Skeletal muscle satellite cell (primary cell): Measurements from ENCODE around the gene CAMK1D.
"Not testable (repeated sequence)": the region's sequence is repeated elsewhere in the genome, so short reads cannot be mapped to it uniquely, and the experiment has no call there.

ENCODE experiments used
- H3K27me3 ChIP-seq: 2 replicates; pipeline ENCODE4 v1.7.0; 2013; ENCODE audit warnings: low read length; ENCODE audit not compliant: control insufficient read depth, insufficient read depth
- H3K36me3 ChIP-seq: 2 replicates; pipeline ENCODE4 v1.7.0; 2013; ENCODE audit warnings: mild to moderate bottlenecking, control low read depth, low read length; ENCODE audit not compliant: insufficient read depth
- H3K4me1 ChIP-seq: 2 replicates; pipeline ENCODE4 v1.7.0; 2013; ENCODE audit warnings: low read length; ENCODE audit not compliant: control insufficient read depth, insufficient read depth
- H3K4me2 ChIP-seq: 2 replicates; pipeline ENCODE4 v1.7.0; 2013; ENCODE audit warnings: mild to moderate bottlenecking, low read length
- H3K4me3 ChIP-seq: 2 replicates; pipeline ENCODE4 v1.7.0; 2013; ENCODE audit warnings: low read length
- H3K9ac ChIP-seq: 2 replicates; pipeline ENCODE4 v1.7.0; 2013; ENCODE audit warnings: mild to moderate bottlenecking, low read depth, low read length, moderate library complexity
- H3K9me3 ChIP-seq: replicated peaks from 2 replicates; pipeline ENCODE4 v1.7.0; 2013; ENCODE audit warnings: mild to moderate bottlenecking, control low read depth, low read length

Gene CAMK1D

GRCh38 chr10:12800302-12800701 is 451.0 kb downstream of the CAMK1D start:
- Histone ChIP-seq H3K9ac (no peak overlapping the region), H3K4me3 (no peak overlapping the region), H3K4me1 (no peaks in the 10 kb centered on the region), H3K27me3 (no peaks in the 10 kb centered on the region), H3K4me2 (no peak overlapping the region), H3K9me3 (no peaks in the 10 kb centered on the region), H3K36me3 (no peaks in the 10 kb centered on the region)

- Histone ChIP-seq H3K27me3 (no peaks in the 10 kb centered on the region), H3K9me3 (no peaks in the 10 kb centered on the region), H3K4me3 (no peak overlapping the region), H3K9ac (no peak overlapping the region), H3K36me3 (no peaks in the 10 kb centered on the region), H3K4me1 (no peaks in the 10 kb centered on the region), H3K4me2 (no peak overlapping the region)
These were observed 452.1 kb downstream of the CAMK1D start for GRCh38 chr10:12801214-12802087.

- no peaks in the 10 kb centered on the region for H3K36me3 ChIP-seq
- no peak overlapping the region for H3K4me2 ChIP-seq
- H3K4me1 ChIP-seq, result no peaks in the 10 kb centered on the region
- H3K27me3 ChIP-seq, result no peaks in the 10 kb centered on the region
- H3K4me3 ChIP-seq, result no peak overlapping the region
- no peaks in the 10 kb centered on the region for H3K9me3 ChIP-seq
- no peak overlapping the region for H3K9ac ChIP-seq
These were observed 454.4 kb downstream of the CAMK1D start for GRCh38 chr10:12803776-12804175.

GRCh38 chr10:12806228-12807095 is 457.1 kb downstream of the CAMK1D start:
- Histone ChIP-seq H3K9me3 (no peaks in the 10 kb centered on the region), H3K36me3 (no peaks in the 10 kb centered on the region), H3K4me1 (no peaks in the 10 kb centered on the region), H3K27me3 (no peaks in the 10 kb centered on the region), H3K4me2 (no peak overlapping the region), H3K4me3 (no peak overlapping the region), H3K9ac (no peak overlapping the region)

DNA sequence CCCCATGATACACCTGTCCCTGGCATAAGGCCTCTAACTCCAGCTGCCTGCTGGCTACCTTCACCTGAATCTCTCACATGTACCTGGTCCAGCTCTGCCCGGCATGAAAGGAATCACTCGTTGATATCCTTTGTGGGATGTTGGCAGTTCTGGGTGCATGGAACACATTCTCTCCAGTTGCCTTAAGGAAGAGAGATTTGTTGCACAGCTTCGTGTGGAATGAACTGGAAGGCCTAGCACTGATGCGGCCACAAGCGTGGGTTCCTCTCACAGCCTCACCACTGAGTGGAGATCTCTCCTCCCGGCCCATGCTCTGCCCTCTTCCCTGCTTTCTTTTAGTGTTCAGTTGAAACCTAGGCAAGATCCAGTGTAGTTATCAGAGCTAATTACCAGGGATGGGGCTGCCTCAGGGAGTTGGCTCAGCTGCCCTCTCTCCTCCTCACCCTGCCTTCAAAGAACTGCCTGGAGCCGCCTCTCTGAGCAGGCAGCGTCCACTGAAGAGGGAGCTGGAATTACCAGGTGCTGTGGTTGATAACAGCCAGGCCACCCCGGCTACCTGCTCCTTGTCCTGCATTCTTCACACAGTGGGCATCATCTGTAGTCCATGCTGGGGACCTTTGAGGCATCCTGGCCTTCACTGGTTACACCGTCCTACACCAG is 457.9 kb downstream of the CAMK1D start:
- Histone ChIP-seq H3K36me3 (no peaks in the 10 kb centered on the region), H3K27me3 (no peaks in the 10 kb centered on the region), H3K9ac (no peak overlapping the region)

DNA sequence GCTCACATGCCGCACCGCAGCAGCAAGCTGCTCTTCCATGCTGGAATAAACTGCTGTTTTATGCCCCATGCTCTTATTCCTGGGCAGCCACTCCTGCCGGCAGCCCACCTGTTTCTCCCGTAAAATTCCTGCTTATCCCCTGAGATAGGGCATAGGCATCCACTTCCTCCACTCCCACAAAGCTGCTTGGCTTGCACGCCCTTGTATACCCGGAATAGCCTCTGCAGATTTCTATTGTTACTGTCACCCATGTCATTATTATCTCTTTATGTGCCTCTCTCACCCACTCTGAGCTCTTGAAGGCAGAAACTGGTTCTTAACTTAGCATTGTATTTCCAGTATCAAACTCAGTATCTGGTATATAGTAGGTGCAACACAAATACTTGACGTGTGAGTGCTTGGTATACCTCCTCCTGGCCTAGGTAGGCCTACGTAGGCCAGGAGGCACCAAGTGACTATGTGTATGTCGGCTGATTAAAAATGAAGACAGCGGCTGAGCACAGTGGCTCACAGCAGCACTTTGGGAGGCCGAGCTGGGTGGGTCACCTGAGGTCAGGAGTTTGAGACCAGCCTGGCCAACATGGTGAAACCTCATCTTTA is 458.8 kb downstream of the CAMK1D start:
- Histone ChIP-seq H3K9me3 (no peaks in the 10 kb centered on the region), H3K27me3 (no peaks in the 10 kb centered on the region), H3K4me2 (no peak overlapping the region), H3K4me1 (no peaks in the 10 kb centered on the region), H3K36me3 (no peaks in the 10 kb centered on the region), H3K4me3 (no peak overlapping the region), H3K9ac (no peak overlapping the region)

More for the DNA sequence above, 457.9 kb downstream of the CAMK1D start:
- Histone ChIP-seq H3K4me1 (no peaks in the 10 kb centered on the region), H3K4me3 (no peak overlapping the region), H3K9me3 (no peaks in the 10 kb centered on the region), H3K4me2 (no peak overlapping the region)

GRCh38 chr10:12810046-12810445 is 460.7 kb downstream of the CAMK1D start:
- H3K4me2 ChIP-seq, H3K27me3 ChIP-seq, H3K4me3 ChIP-seq, H3K9ac ChIP-seq, H3K36me3 ChIP-seq, H3K4me1 ChIP-seq, H3K9me3 ChIP-seq: not testable (repeated sequence)

- Histone ChIP-seq H3K4me3 (no peak overlapping the region), H3K9ac (no peak overlapping the region), H3K27me3 (no peaks in the 10 kb centered on the region), H3K4me2 (no peak overlapping the region), H3K9me3 (no peaks in the 10 kb centered on the region), H3K4me1 (no peaks in the 10 kb centered on the region), H3K36me3 (no peaks in the 10 kb centered on the region)
These were observed 462.5 kb downstream of the CAMK1D start for GRCh38 chr10:12811826-12812225.

DNA sequence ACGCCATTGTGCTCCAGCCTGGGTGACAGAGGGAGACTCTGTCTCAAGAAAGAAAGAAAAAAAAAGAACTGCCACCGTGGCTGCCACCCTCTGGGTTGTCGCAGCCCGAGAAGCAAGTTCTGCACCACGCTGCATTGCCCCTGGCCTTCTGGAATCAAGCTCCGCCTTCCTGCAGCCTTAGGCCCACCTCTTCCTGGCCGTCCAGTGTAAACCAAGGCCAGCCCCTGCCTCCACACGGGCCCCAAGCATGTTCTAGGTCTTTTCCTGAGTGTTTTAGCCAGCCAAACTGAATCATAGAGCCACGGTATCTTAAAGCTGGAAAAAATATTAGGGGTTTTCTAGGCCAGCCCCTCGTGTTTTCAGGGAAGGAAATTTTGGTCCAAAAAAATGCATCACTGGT is 463.2 kb downstream of the CAMK1D start:
- Histone ChIP-seq H3K4me1 (no peaks in the 10 kb centered on the region), H3K36me3 (no peaks in the 10 kb centered on the region), H3K4me3 (no peak overlapping the region), H3K9ac (no peak overlapping the region), H3K27me3 (no peaks in the 10 kb centered on the region), H3K4me2 (no peak overlapping the region), H3K9me3 (no peaks in the 10 kb centered on the region)

DNA sequence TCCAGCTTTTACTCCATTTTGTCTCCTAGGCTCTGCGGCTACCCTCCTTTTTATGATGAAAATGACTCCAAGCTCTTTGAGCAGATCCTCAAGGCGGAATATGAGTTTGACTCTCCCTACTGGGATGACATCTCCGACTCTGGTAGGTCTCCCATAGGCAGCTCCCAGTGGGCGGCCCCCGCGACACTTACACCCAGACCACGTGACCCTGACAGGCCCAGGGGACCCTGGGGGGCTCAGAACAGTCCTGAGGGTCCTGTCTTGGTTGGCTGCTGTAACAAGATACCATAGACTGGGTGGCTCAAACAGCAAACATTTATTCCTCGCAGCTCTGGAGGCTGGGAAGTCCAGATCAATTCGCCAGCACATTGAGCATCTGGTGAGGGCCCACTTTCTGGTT is 464.8 kb downstream of the CAMK1D start:
- H3K9me3 ChIP-seq, result no peaks in the 10 kb centered on the region
- no peaks in the 10 kb centered on the region for H3K36me3 ChIP-seq
- no peak overlapping the region for H3K9ac ChIP-seq
- H3K27me3 ChIP-seq, result no peaks in the 10 kb centered on the region
- H3K4me2 ChIP-seq, result no peak overlapping the region
- no peak overlapping the region for H3K4me3 ChIP-seq
- no peaks in the 10 kb centered on the region for H3K4me1 ChIP-seq

DNA sequence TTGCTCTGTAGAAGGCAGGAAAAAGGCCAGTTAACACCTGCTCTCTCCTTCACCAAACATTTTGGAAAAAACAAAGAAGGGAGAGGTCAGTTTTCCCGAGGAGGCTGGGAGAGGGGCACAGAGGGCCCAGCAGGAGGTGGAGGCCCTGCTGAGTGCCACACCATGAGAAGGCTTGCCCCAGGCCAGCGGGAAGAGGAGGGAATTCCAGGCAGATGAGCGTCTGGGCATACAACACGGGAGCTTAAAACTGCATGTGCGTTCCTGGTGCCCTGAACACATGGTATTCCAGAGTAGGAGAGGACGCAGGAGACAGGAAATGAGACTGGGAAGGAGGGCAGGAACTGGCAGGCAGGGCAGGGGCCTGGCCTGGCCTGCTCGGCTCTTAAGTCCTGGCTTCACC is 469.7 kb downstream of the CAMK1D start:
- Histone ChIP-seq H3K4me3 (no peak overlapping the region), H3K4me2 (no peak overlapping the region), H3K9me3 (no peaks in the 10 kb centered on the region), H3K4me1 (no peaks in the 10 kb centered on the region), H3K36me3 (no peaks in the 10 kb centered on the region), H3K27me3 (no peaks in the 10 kb centered on the region), H3K9ac (no peak overlapping the region)
